ENCODE results near the gene SLC37A1. TPM values are rescaled to one million over a fixed set of nuclear protein-coding genes. Genes with fewer than 3 reads are reported as not detected.

The SLC37A1 gene
- total and polyA plus RNA-seq, 8 donors, result 4.7 to 14.3 (median 7.9) TPM

GRCh38 chr21:42595283-42596187 lies 81.9 kb downstream of the SLC37A1 start:
- H3K36me3 ChIP-seq, result no peaks in the 10 kb centered on the region
- no peak for DNase-seq
- WGBS, 2 donors, result 82 to 88% methylated on average over 25 of the region's 25 CpGs
- H3K4me1 ChIP-seq, result peaks cover 0 to 3% (median 0%) of the 10 kb centered on the region in 3 donors
- H3K27ac ChIP-seq, result no peak overlapping the region
- no peak for TF ChIP-seq CTCF (IDR thresholded peaks at IDR 0.05)
- no peak for ATAC-seq
- H3K4me3 ChIP-seq, result no peak overlapping the region
- intact Hi-C loops (cut with DNase I), result loop anchor here in 1 of 3 donors (10.0 kb wide), 1 partner anchor 229 kb away; no protein-coding TSS in a partner anchor
- H3K9me3 ChIP-seq, result no peaks in the 10 kb centered on the region
- H3K27me3 ChIP-seq, result no peaks in the 10 kb centered on the region
- FAIRE-seq, result no peak

GRCh38 chr21:42596657-42597056 lies 83.0 kb downstream of the SLC37A1 start:
- Histone ChIP-seq H3K36me3 (no peaks in the 10 kb centered on the region), H3K27me3 (no peaks in the 10 kb centered on the region), H3K27ac (no peak overlapping the region), H3K9me3 (no peaks in the 10 kb centered on the region), H3K4me3 (no peak overlapping the region), H3K4me1 (peaks cover 0 to 3% (median 0%) of the 10 kb centered on the region in 3 donors)
- no peak for TF ChIP-seq CTCF (IDR thresholded peaks at IDR 0.05)
- DNase-seq (no peak), ATAC-seq (no peak), FAIRE-seq (no peak)
- intact Hi-C loops (cut with DNase I), result loop anchor here in 1 of 3 donors (10.0 kb wide), 1 partner anchor 228 kb away; no protein-coding TSS in a partner anchor
- WGBS, 2 donors, result 75 to 88% methylated on average over 2 of the region's 2 CpGs

GRCh38 chr21:42597487-42598158 lies 84.0 kb downstream of the SLC37A1 start:
- intact Hi-C loops (cut with DNase I), result loop anchor here in 1 of 3 donors (10.0 kb wide), 1 partner anchor 227 kb away; no protein-coding TSS in a partner anchor

GRCh38 chr21:42598159-42598735 lies 84.6 kb downstream of the SLC37A1 start:
- intact Hi-C loops (cut with DNase I), result loop anchor here in 1 of 3 donors (10.0 kb wide), 1 partner anchor 227 kb away; no protein-coding TSS in a partner anchor
- no peaks in the 10 kb centered on the region for H3K9me3 ChIP-seq
- 87 to 94% methylated on average over 11 of the region's 11 CpGs for WGBS, 2 donors
- no peaks in the 10 kb centered on the region for H3K4me1 ChIP-seq
- no peak for ATAC-seq
- H3K4me3 ChIP-seq, result no peak overlapping the region
- H3K36me3 ChIP-seq, result no peaks in the 10 kb centered on the region
- DNase-seq, result no peak
- H3K27me3 ChIP-seq, result no peaks in the 10 kb centered on the region
- no peak overlapping the region for H3K27ac ChIP-seq
- TF ChIP-seq CTCF (IDR thresholded peaks at IDR 0.05), result no peak
- no peak for FAIRE-seq

More at GRCh38 chr21:42597487-42598158, 84.0 kb downstream of the SLC37A1 start:
- no peak for FAIRE-seq
- 71 to 83% methylated on average over 11 of the region's 11 CpGs for WGBS, 2 donors
- no peak for TF ChIP-seq CTCF (IDR thresholded peaks at IDR 0.05)
- Histone ChIP-seq H3K27me3 (no peaks in the 10 kb centered on the region), H3K36me3 (no peaks in the 10 kb centered on the region), H3K9me3 (no peaks in the 10 kb centered on the region), H3K4me1 (peaks cover 0 to 3% (median 0%) of the 10 kb centered on the region in 3 donors), H3K27ac (no peak overlapping the region), H3K4me3 (no peak overlapping the region)
- ATAC-seq, result no peak
- no peak for DNase-seq
